Caco-2 (cell line): ENCODE data around the gene PAQR7. TPM values are rescaled to one million over a fixed set of nuclear protein-coding genes. Genes with fewer than 3 reads are reported as not detected.

Source experiments
- BruUV-seq: library from RNA; stranded (reverse); fragments of 400-500 nt; replicated peaks from 2 replicates; lab custom pipeline; 2021; lab: Mats Ljungman, UMichigan
- CTCF ChIA-PET: fragments of 300-600 bp; sonication (Branson Sonifier 250); formaldehyde crosslinking; loops from one replicate; lab custom pipeline; 2022; ENCODE audit warnings: antibody characterized with exemption; lab: Charles Lee
- POLR2A ChIA-PET: fragments of 300-600 bp; sonication (Branson Sonifier 250); formaldehyde crosslinking; loops from one replicate; lab custom pipeline; 2022; ENCODE audit warnings: antibody characterized with exemption; lab: Charles Lee
- DNase-seq, 2 experiments: peaks; one replicate each; pipeline versions ENCODE4 v3.0.0 to v3.0.0-alpha.2; 2020 to 2022
- H3K27me3 ChIP-seq: replicated peaks from 2 replicates; pipeline ENCODE4 v1.6.0; 2011; ENCODE audit warnings: low read length; ENCODE audit not compliant: control insufficient read depth, insufficient read depth
- H3K36me3 ChIP-seq: 2 replicates; pipeline ENCODE4 v1.5.1; 2011; ENCODE audit warnings: low read length; ENCODE audit not compliant: control insufficient read depth, insufficient read depth
- H3K4me1 ChIP-seq: fragments of 250-450 bp; sonication (Bioruptor Pico); 2 replicates; pipeline ENCODE4 v1.5.1; 2020; ENCODE audit warnings: mild to moderate bottlenecking
- H3K4me3 ChIP-seq: 2 replicates; pipeline ENCODE4 v1.5.1; 2011; ENCODE audit warnings: low read depth, mild to moderate bottlenecking, control low read depth, low read length
- H3K9me3 ChIP-seq: fragments of 250-450 bp; sonication (Bioruptor Pico); 2 replicates; pipeline ENCODE4 v1.5.1; 2020; ENCODE audit warnings: mild to moderate bottlenecking, moderate library complexity
- H3K27ac Mint-ChIP-seq: one replicate; pipeline ENCODE4 v1.8.0; 2022; ENCODE audit warnings: mixed read lengths; ENCODE audit not compliant: unreplicated experiment
- H3K27me3 Mint-ChIP-seq: one replicate; pipeline ENCODE4 v1.8.0; 2022; ENCODE audit warnings: mixed read lengths; ENCODE audit not compliant: insufficient read depth, unreplicated experiment
- H3K36me3 Mint-ChIP-seq: one replicate; pipeline ENCODE4 v1.8.0; 2022; ENCODE audit warnings: mild to moderate bottlenecking, mixed read lengths; ENCODE audit not compliant: insufficient read depth, unreplicated experiment
- H3K4me1 Mint-ChIP-seq: one replicate; pipeline ENCODE4 v1.8.0; 2022; ENCODE audit warnings: low read depth, mixed read lengths; ENCODE audit not compliant: unreplicated experiment
- H3K4me3 Mint-ChIP-seq: one replicate; pipeline ENCODE4 v1.8.0; 2022; ENCODE audit warnings: mild to moderate bottlenecking, moderate library complexity, mixed read lengths; ENCODE audit not compliant: unreplicated experiment
- H3K9me3 Mint-ChIP-seq: one replicate; pipeline ENCODE4 v1.8.0; 2022; ENCODE audit warnings: mixed read lengths; ENCODE audit not compliant: unreplicated experiment
- CTCF ChIP-seq, 2 experiments: fragments of 200-600 bp in 1 of 2; IDR thresholded peaks; 1 replicate in 1 of 2; 2 replicates in 1 of 2; pipeline versions ENCODE4 v1.5.1 to v1.8.0; 2011 to 2022; ENCODE audit warnings: antibody characterized with exemption in 1 of 2, control low read depth in 1 of 2, inconsistent platforms in 1 of 2, low read depth in 1 of 2, low read length in 1 of 2, mild to moderate bottlenecking in 1 of 2, moderate library complexity in 1 of 2; ENCODE audit not compliant: insufficient read depth in 1 of 2, severe bottlenecking in 1 of 2, unreplicated experiment in 1 of 2
- intact Hi-C: fragments of 100-400 bp; cut with micrococcal nuclease; formaldehyde crosslinking; loops from one replicate; pipeline ENCODE4 v1.10.0; 2022; ENCODE audit not compliant: unreplicated experiment
- total RNA-seq: library from RNA; stranded (reverse); gene quantifications from 2 replicates; pipeline ENCODE4 v1.2.3, GENCODE V29; 2022

PAQR7 gene
- total RNA-seq, 1 experiment from 2014 or later: 22.3 TPM

GRCh38 chr1:25912076-25912831 lies 36.7 kb upstream of the PAQR7 start:
- Histone ChIP-seq H3K36me3 (no peaks in the 10 kb centered on the region), H3K4me3 (no peak overlapping the region), H3K4me1 (no peaks in the 10 kb centered on the region; the same call in 1 of the 2 replicates), H3K27me3 (no peaks in the 10 kb centered on the region), H3K9me3 (no peaks in the 10 kb centered on the region)
- BruUV-seq: no TSS peak
- intact Hi-C loops: no loop called here
- Mint-ChIP-seq H3K4me1 (peaks cover 10% of the 10 kb centered on the region), H3K9me3 (no peaks in the 10 kb centered on the region), H3K4me3 (no peak overlapping the region), H3K27me3 (no peaks in the 10 kb centered on the region), H3K36me3 (no peaks in the 10 kb centered on the region), H3K27ac (no peak overlapping the region)
- CTCF ChIA-PET: no interaction called here
- POLR2A ChIA-PET: no interaction called here
- TF ChIP-seq CTCF (IDR thresholded peaks at IDR 0.05; ENCODE audit: insufficient read depth in 1 of 2, low read depth in 1 of 2, low read length in 1 of 2, severe bottlenecking in 1 of 2, unreplicated experiment in 1 of 2): no peak
- DNase-seq: no peak

GRCh38 chr1:25911162-25911561 lies 35.7 kb upstream of the PAQR7 start:
- no peaks in the 10 kb centered on the region for H3K9me3 Mint-ChIP-seq
- no peaks in the 10 kb centered on the region for H3K9me3 ChIP-seq
- H3K4me3 Mint-ChIP-seq: no peak overlapping the region
- no peak for TF ChIP-seq CTCF (IDR thresholded peaks at IDR 0.05; ENCODE audit: insufficient read depth in 1 of 2, low read depth in 1 of 2, low read length in 1 of 2, severe bottlenecking in 1 of 2, unreplicated experiment in 1 of 2)
- no peaks in the 10 kb centered on the region for H3K27me3 ChIP-seq
- BruUV-seq: no TSS peak
- no peak for DNase-seq
- H3K27ac Mint-ChIP-seq: no peak overlapping the region
- intact Hi-C loops: no loop called here
- peaks cover 8% of the 10 kb centered on the region for H3K36me3 Mint-ChIP-seq
- no peak overlapping the region for H3K4me3 ChIP-seq
- no peaks in the 10 kb centered on the region for H3K36me3 ChIP-seq
- ChIA-PET POLR2A (no interaction called here), CTCF (interaction anchor here (0.6 kb wide), 1 partner anchor 86 kb away, joined by 4 read pairs; the partner anchor contains the start of gene PAFAH2)
- H3K4me1 Mint-ChIP-seq: peaks cover 10% of the 10 kb centered on the region
- no peaks in the 10 kb centered on the region; the same call in 1 of the 2 replicates for H3K4me1 ChIP-seq
- no peaks in the 10 kb centered on the region for H3K27me3 Mint-ChIP-seq

- no peak for TF ChIP-seq CTCF (IDR thresholded peaks at IDR 0.05; ENCODE audit: insufficient read depth in 1 of 2, low read depth in 1 of 2, low read length in 1 of 2, severe bottlenecking in 1 of 2, unreplicated experiment in 1 of 2)
Observed at GRCh38 chr1:25909040-25909439, 33.5 kb upstream of the PAQR7 start.

More at GRCh38 chr1:25909040-25909439, 33.5 kb upstream of the PAQR7 start:
- Histone ChIP-seq H3K9me3 (no peaks in the 10 kb centered on the region), H3K27me3 (no peaks in the 10 kb centered on the region), H3K4me1 (no peaks in the 10 kb centered on the region; the same call in 1 of the 2 replicates), H3K36me3 (no peaks in the 10 kb centered on the region), H3K4me3 (no peak overlapping the region)
- ChIA-PET CTCF (no interaction called here), POLR2A (no interaction called here)
- intact Hi-C loops: no loop called here
- Mint-ChIP-seq H3K36me3 (peaks cover 22% of the 10 kb centered on the region), H3K27me3 (no peaks in the 10 kb centered on the region), H3K9me3 (no peaks in the 10 kb centered on the region), H3K4me1 (peaks cover 17% of the 10 kb centered on the region), H3K27ac (no peak overlapping the region), H3K4me3 (no peak overlapping the region)
- no TSS peak for BruUV-seq
- DNase-seq: no peak
